ACC112 (cell line): Measurements from ENCODE around the gene RNF175.
A peak's percentile ranks its signal among the peaks of the same experiment; 100 is the strongest.

ENCODE experiments used
- H2AFZ ChIP-seq: fragments of 200-600 bp; sonication (generic); one replicate; pipeline ENCODE4 v1.6.0; 2017; ENCODE audit warnings: antibody characterized with exemption, low read length; ENCODE audit not compliant: unreplicated experiment
- H3K27ac ChIP-seq: fragments of 200-600 bp; sonication (generic); 2 replicates; pipeline ENCODE4 v1.5.1; 2014; ENCODE audit warnings: low read depth, mild to moderate bottlenecking, antibody characterized with exemption, low read length, moderate library complexity
- H3K27me3 ChIP-seq: fragments of 200-600 bp; sonication (generic); 2 replicates; pipeline ENCODE4 v1.6.1; 2014; ENCODE audit warnings: mild to moderate bottlenecking, antibody characterized with exemption, low read length, moderate library complexity, mixed read lengths; ENCODE audit not compliant: insufficient read depth
- H3K36me3 ChIP-seq: fragments of 200-600 bp; sonication (generic); 2 replicates; pipeline ENCODE4 v1.6.1; 2016; ENCODE audit warnings: mild to moderate bottlenecking, antibody characterized with exemption, low read length, moderate library complexity, mixed read lengths; ENCODE audit not compliant: insufficient read depth
- H3K4me1 ChIP-seq: fragments of 200-600 bp; sonication (generic); one replicate; pipeline ENCODE4 v1.6.1; 2016; ENCODE audit warnings: low read length, mixed read lengths; ENCODE audit not compliant: insufficient read depth, unreplicated experiment, control insufficient read depth
- H3K4me3 ChIP-seq: fragments of 200-600 bp; sonication (generic); 2 replicates; pipeline ENCODE4 v1.5.1; 2014; ENCODE audit warnings: mild to moderate bottlenecking, low read depth, low read length
- H3K79me2 ChIP-seq: fragments of 200-600 bp; sonication (generic); one replicate; pipeline ENCODE4 v1.6.0; 2016; ENCODE audit warnings: low read length; ENCODE audit not compliant: control insufficient read depth, unreplicated experiment, insufficient read depth

RNF175 gene

GRCh38 chr4:153724606-153725005 is 35.2 kb downstream of the RNF175 start:
- Histone ChIP-seq H3K27ac (no peak overlapping the region), H3K4me1 (no peaks in the 10 kb centered on the region), H3K4me3 (no peak overlapping the region), H3K79me2 (no peaks in the 10 kb centered on the region), H2AFZ (no peak overlapping the region), H3K36me3 (no peaks in the 10 kb centered on the region), H3K27me3 (no peaks in the 10 kb centered on the region)

- H3K27ac ChIP-seq: no peak overlapping the region
- no peaks in the 10 kb centered on the region for H3K79me2 ChIP-seq
- no peaks in the 10 kb centered on the region for H3K4me1 ChIP-seq
- H2AFZ ChIP-seq: no peak overlapping the region
- no peak overlapping the region for H3K4me3 ChIP-seq
- H3K27me3 ChIP-seq: no peaks in the 10 kb centered on the region
- H3K36me3 ChIP-seq: no peaks in the 10 kb centered on the region
Measured at GRCh38 chr4:153722036-153722435, 37.8 kb downstream of the RNF175 start.

GRCh38 chr4:153713866-153714646 is 45.8 kb downstream of the RNF175 start:
- H3K4me3 ChIP-seq: no peak overlapping the region
- H3K4me1 ChIP-seq: peaks cover 13% of the 10 kb centered on the region
- no peak overlapping the region for H2AFZ ChIP-seq
- H3K27me3 ChIP-seq: peaks cover 19% of the 10 kb centered on the region
- no peaks in the 10 kb centered on the region for H3K36me3 ChIP-seq
- H3K27ac ChIP-seq: no peak overlapping the region
- no peaks in the 10 kb centered on the region for H3K79me2 ChIP-seq

DNA sequence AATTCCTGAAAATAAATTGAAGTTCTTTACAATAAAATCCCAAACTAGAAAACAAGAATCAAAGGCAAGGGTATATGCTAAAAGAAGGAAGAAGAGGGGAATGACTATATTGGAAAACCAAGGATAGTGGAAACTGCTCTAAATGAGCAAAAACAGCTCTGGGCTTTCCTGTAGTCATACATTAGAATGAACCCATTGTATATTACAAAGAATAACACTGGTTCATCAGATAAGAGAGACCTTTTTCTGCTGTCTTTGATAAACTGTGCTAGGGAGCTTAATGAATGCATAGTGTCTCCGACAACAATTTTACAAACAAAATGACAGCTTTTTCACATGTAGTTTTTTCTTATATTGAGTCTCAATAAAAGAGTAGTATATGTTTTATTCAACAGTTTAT is 49.1 kb downstream of the RNF175 start:
- no peak overlapping the region for H3K4me3 ChIP-seq
- no peaks in the 10 kb centered on the region for H3K36me3 ChIP-seq
- H3K79me2 ChIP-seq: no peaks in the 10 kb centered on the region

DNA sequence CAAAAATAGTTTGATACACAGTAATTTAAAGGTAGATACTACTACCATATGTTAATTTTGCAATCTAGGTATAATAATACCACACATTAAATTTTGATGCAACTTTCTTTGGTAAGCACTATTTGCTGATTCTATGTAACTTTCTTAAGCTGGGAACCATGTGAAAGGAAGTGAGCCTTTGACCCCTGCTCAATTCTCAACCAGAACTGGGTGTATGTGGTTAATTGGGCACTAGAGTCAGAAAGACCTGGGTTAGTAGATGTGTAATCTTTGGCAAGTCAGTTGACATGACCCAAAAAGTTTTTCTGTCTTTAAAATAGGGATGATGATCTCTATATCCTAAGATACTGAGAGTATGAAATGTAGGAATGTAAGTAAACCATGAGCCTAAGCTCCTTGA is 53.3 kb downstream of the RNF175 start:
- Histone ChIP-seq H3K79me2 (no peaks in the 10 kb centered on the region), H2AFZ (no peak overlapping the region), H3K4me1 (no peaks in the 10 kb centered on the region), H3K27ac (no peak overlapping the region), H3K36me3 (no peaks in the 10 kb centered on the region), H3K27me3 (peaks cover 63% of the 10 kb centered on the region), H3K4me3 (no peak overlapping the region)

More for the DNA sequence above, 49.1 kb downstream of the RNF175 start:
- no peak overlapping the region for H2AFZ ChIP-seq
- H3K27ac ChIP-seq: no peak overlapping the region
- peaks cover 44% of the 10 kb centered on the region for H3K27me3 ChIP-seq
- peaks cover 13% of the 10 kb centered on the region for H3K4me1 ChIP-seq

DNA sequence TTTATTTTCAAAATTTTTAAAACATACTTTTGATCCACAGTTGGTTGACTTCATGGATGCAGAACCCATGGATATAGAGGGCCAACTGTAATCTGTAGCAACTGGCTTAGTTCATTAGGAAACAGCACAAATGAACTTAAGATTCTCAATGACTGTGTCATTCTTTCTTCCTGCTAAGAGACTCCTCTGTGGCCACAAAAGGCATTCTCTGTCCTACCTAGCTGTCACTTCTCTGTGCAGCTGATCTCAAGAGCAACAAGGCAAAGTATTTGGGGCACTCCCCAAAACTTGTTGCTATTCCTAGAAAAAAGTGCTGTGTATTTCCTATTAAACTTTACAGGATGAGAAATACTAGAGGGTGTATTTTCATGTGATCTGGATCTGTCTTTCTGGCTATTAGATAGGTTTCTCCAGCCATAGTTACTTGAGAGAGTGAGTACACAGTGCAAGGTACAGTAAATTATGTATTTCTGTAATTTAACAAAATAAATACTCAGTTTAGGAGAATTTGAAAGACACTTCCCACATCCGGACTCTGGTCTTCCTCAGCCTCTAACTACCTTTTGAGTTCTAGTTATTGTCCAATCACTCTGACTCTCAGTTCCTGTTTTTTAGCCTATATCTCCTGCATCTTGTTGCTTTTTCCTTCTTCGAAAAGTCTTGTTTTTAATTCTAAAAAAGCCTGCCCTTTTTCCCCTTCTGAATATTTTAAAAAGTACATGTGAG is 53.9 kb downstream of the RNF175 start:
- H3K27ac ChIP-seq: no peak overlapping the region
- no peaks in the 10 kb centered on the region for H3K4me1 ChIP-seq
- H3K36me3 ChIP-seq: no peaks in the 10 kb centered on the region
- peaks cover 63% of the 10 kb centered on the region for H3K27me3 ChIP-seq
- H2AFZ ChIP-seq: no peak overlapping the region
- H3K4me3 ChIP-seq: no peak overlapping the region
- no peaks in the 10 kb centered on the region for H3K79me2 ChIP-seq

DNA sequence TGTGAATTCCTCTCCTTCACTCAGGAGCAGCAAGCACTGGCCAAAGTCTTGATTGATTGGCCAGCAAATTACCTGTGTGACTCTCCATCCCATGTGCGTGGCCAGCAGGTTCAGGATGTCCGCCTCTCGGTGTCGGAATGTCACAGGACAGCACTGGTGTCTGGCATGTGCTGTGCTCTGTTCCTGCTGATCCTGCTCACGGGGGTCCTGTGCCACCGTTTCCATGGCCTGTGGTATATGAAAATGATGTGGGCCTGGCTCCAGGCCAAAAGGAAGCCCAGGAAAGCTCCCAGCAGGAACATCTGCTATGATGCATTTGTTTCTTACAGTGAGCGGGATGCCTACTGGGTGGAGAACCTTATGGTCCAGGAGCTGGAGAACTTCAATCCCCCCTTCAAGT is 55.3 kb downstream of the RNF175 start:
- H3K27me3 ChIP-seq: peaks cover 55% of the 10 kb centered on the region
- no peaks in the 10 kb centered on the region for H3K4me1 ChIP-seq
- no peak overlapping the region for H3K27ac ChIP-seq
- H3K36me3 ChIP-seq: no peaks in the 10 kb centered on the region
- no peak overlapping the region for H2AFZ ChIP-seq
- H3K79me2 ChIP-seq: no peaks in the 10 kb centered on the region
- H3K4me3 ChIP-seq: no peak overlapping the region

DNA sequence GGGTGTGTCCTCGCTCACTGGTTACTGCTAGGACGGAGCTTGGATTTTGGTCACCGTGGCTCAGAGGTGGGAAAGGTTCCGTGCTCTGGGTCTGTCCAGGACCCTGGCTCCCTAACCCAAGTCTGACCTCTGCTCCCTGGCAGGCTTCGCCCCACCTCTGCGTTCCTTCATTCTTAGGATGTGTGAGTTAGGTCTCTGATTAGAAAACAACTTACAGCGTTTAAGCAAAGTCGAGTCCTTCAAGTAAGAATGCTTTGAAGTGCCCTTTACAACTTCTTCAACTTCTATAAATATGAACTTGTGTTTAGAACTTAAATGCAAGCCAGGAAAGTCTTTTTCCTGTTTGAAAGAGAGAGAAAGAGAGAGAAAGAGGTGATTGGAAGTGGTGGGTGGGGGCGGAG is 74.9 kb downstream of the RNF175 start:
- Histone ChIP-seq H3K4me1 (no peaks in the 10 kb centered on the region), H3K36me3 (no peaks in the 10 kb centered on the region), H2AFZ (no peak overlapping the region), H3K4me3 (peak overlapping the region; percentile 75), H3K79me2 (no peaks in the 10 kb centered on the region), H3K27me3 (peaks cover 33% of the 10 kb centered on the region), H3K27ac (no peak overlapping the region)

DNA sequence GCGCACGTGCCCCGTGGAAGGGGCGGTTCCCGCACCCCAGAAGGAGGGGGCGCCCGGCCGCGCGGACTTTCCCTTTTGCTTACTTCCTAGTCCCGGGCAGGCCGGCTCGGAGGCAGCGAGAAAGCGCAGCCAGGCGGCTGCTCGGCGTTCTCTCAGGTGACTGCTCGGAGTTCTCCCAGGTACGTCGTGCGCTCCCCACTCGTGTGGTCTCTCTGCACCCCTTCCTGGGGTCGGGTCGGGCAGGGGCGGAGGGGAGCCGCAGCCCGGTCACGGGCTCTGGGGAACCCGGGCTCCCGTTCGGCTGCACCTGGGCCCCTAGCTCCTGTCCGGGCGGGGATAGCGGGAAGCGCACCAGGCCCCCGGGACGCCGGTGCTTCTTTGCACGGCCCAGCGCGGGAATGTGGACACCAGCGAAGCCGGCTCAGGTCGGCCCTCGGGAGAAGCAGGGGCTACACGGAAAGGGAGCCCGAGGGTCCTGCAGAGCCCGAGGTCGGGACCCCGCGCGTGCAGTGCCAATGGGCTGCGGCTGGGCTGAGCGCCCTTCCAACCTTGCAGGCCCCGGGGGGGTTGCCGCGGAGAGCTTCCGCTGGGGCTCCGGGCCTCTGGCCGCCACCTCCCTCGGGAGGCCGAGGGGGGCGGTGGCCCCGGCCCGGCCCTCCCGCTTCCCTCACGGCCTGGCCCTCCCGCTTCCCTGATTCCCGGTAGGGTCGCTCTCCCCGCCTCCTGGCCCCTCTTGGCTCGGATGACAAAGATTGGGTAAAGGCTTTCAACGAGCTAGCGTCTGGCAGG is 75.4 kb downstream of the RNF175 start, which contains the start of gene TLR2:
Gene TLR2 (plus strand): TSS at position 99 of the 789 bp plus-strand sequence. CDS start 18,628 bp downstream, outside the sequence.
- Histone ChIP-seq H2AFZ (peak within 1 kb of the TSS; percentile 11), H3K4me1 (no peaks in the 10 kb centered on the region), H3K27me3 (peaks cover 37% of the 10 kb centered on the region), H3K4me3 (peak within 1 kb of the TSS; percentile 75), H3K79me2 (no peaks in the 10 kb centered on the region), H3K27ac (no peak within 1 kb of the TSS), H3K36me3 (no peaks in the 10 kb centered on the region)

GRCh38 chr4:153683763-153684181 is 76.1 kb downstream of the RNF175 start:
- Histone ChIP-seq H2AFZ (peak overlapping the region; percentile 11), H3K27ac (no peak overlapping the region), H3K27me3 (peaks cover 43% of the 10 kb centered on the region), H3K4me3 (peak overlapping the region; percentile 75), H3K4me1 (no peaks in the 10 kb centered on the region), H3K79me2 (no peaks in the 10 kb centered on the region), H3K36me3 (no peaks in the 10 kb centered on the region)
